ENCODE results near the gene OCA2.

DNA sequence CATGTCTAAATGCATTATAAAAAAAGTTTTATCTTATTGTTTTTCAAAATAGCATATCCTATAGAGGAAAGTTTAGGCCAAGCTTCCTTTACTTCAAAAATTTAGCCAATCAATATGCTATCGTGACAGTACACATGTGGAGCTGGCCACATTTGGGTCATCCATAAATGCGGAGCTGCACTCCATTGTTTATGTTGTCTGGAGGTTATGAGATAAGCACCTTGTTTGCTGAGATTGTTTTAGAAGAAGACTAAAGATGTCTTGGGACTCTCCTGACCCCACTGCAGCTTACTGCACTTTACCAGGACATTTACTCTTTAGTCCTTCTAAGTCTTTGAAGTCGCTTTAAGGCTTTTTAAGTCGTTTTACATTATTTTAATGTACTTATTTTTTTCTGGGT is 265.9 kb downstream of the OCA2 start:
- TF ChIP-seq, protein P1, sequence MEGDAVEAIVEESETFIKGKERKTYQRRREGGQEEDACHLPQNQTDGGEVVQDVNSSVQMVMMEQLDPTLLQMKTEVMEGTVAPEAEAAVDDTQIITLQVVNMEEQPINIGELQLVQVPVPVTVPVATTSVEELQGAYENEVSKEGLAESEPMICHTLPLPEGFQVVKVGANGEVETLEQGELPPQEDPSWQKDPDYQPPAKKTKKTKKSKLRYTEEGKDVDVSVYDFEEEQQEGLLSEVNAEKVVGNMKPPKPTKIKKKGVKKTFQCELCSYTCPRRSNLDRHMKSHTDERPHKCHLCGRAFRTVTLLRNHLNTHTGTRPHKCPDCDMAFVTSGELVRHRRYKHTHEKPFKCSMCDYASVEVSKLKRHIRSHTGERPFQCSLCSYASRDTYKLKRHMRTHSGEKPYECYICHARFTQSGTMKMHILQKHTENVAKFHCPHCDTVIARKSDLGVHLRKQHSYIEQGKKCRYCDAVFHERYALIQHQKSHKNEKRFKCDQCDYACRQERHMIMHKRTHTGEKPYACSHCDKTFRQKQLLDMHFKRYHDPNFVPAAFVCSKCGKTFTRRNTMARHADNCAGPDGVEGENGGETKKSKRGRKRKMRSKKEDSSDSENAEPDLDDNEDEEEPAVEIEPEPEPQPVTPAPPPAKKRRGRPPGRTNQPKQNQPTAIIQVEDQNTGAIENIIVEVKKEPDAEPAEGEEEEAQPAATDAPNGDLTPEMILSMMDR (IDR thresholded peaks at IDR 0.05; ENCODE audit: low read depth, low read length), result no peak
- TF ChIP-seq EZH2phosphoT487 (IDR thresholded peaks at IDR 0.05; ENCODE audit: low read depth), result no peak
